ENCODE measurements around the gene CCRL2. TPM values are rescaled to one million over a fixed set of nuclear protein-coding genes. Genes with fewer than 3 reads are reported as not detected.
"Not testable (repeated sequence)": the region's sequence is repeated elsewhere in the genome, so short reads cannot be mapped to it uniquely, and the experiment has no call there.

The CCRL2 gene
- total and polyA plus RNA-seq, 2 donors from 2014 or later = 2.1 to 2.8 TPM

DNA sequence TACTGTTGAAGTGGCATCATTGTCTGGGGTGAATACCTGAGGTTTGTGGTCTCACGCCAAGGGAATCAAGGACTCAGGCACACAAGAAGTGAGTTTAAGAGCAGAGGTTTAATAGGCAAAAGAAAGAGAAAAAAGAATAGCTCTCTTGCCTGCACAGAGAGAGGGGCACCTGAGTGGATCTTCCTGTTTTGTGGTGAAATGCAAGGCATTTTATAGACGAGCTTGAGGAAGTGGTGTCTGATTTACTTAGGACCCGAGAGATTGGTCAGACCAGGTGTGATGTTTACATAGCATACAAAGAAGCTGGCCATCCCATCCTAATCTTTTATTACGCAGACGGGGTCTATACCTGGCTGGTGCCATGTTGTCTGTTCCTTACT, 23.1 kb upstream of the CCRL2 start:
- DNase-seq (no peak), FAIRE-seq (no peak)
- H3K9ac ChIP-seq (ENCODE audit: low read length in 3 of 3) = no peak overlapping the region
- no peak overlapping the region for H3K27ac ChIP-seq (ENCODE audit: low read depth in 2 of 2, low read length in 2 of 2)
- no peaks in the 10 kb centered on the region for H3K27me3 ChIP-seq (ENCODE audit: control insufficient read depth, insufficient read depth, low read length)
- intact Hi-C loops (cut with DNase I) = no loop called here
- TF ChIP-seq, protein P1, sequence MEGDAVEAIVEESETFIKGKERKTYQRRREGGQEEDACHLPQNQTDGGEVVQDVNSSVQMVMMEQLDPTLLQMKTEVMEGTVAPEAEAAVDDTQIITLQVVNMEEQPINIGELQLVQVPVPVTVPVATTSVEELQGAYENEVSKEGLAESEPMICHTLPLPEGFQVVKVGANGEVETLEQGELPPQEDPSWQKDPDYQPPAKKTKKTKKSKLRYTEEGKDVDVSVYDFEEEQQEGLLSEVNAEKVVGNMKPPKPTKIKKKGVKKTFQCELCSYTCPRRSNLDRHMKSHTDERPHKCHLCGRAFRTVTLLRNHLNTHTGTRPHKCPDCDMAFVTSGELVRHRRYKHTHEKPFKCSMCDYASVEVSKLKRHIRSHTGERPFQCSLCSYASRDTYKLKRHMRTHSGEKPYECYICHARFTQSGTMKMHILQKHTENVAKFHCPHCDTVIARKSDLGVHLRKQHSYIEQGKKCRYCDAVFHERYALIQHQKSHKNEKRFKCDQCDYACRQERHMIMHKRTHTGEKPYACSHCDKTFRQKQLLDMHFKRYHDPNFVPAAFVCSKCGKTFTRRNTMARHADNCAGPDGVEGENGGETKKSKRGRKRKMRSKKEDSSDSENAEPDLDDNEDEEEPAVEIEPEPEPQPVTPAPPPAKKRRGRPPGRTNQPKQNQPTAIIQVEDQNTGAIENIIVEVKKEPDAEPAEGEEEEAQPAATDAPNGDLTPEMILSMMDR (IDR thresholded peaks at IDR 0.05; ENCODE audit: borderline replicate concordance, extremely low read depth, insufficient read depth) = no peak
- H3K4me1 ChIP-seq (ENCODE audit: control insufficient read depth in 2 of 3, insufficient read depth in 2 of 3, low read depth in 1 of 3, low read length in 3 of 3) = peaks cover 0 to 2% (median 0%) of the 10 kb centered on the region in 3 donors
- H3K36me3 ChIP-seq (ENCODE audit: control insufficient read depth in 2 of 3, insufficient read depth in 3 of 3, low read length in 3 of 3) = no peaks in the 10 kb centered on the region
- H3K4me3 ChIP-seq (ENCODE audit: low read length in 3 of 3) = no peak overlapping the region
- H3K9me3 ChIP-seq (ENCODE audit: control insufficient read depth in 2 of 3, insufficient read depth in 1 of 3, low read length in 3 of 3) = no peaks in the 10 kb centered on the region

DNA sequence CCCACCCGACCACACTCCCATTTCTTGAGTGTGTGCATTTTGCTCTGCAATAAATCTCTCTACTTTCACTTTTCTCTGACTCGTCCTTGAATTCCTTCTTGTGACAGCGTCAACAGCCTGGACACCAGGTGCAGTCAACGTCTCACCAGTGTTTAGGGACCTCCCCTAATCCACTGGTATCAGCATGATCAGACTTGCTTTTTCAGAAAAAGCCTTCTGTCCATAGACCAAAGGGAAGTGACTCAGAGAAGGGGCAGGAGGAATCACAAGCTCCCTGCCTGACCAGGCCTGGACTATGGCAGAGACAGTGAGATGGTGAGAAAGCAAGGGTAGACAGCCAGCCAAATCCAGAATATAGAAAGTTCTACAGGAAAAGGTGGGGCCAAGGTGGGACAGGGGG, 20.9 kb upstream of the CCRL2 start:
- Histone ChIP-seq H3K4me1 (ENCODE audit: control insufficient read depth in 2 of 3, insufficient read depth in 2 of 3, low read depth in 1 of 3, low read length in 3 of 3) (no peaks in the 10 kb centered on the region), H3K27ac (ENCODE audit: low read depth in 2 of 2, low read length in 2 of 2) (no peak overlapping the region), H3K36me3 (ENCODE audit: control insufficient read depth in 2 of 3, insufficient read depth in 3 of 3, low read length in 3 of 3) (no peaks in the 10 kb centered on the region), H3K27me3 (ENCODE audit: control insufficient read depth, insufficient read depth, low read length) (no peaks in the 10 kb centered on the region), H3K9ac (ENCODE audit: low read length in 3 of 3) (no peak overlapping the region), H3K9me3 (ENCODE audit: control insufficient read depth in 2 of 3, insufficient read depth in 1 of 3, low read length in 3 of 3) (no peaks in the 10 kb centered on the region), H3K4me3 (ENCODE audit: low read length in 3 of 3) (no peak overlapping the region)
- FAIRE-seq (no peak), DNase-seq (no peak)
- intact Hi-C loops (cut with DNase I) = no loop called here
- TF ChIP-seq, protein P1 (IDR thresholded peaks at IDR 0.05; ENCODE audit: borderline replicate concordance, extremely low read depth, insufficient read depth) = no peak

DNA sequence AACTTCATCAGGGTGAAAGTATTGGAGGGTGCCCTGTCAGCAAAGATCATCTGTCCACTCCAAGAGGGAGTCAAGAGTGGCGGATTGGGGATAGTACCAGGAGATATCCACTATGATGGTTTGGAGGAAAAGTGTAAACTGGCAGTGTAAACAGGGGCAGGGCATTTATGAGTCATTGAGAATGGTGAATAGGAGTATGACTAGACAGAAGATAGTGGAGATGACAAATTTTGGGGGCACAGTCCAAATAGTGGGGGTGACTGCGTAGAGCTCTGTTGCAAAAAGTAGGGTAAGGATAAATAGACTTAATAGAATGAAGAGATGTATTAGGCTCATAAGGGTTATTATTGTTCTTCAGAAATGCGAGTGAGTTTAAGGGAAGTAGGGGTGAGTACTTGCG, 18.2 kb upstream of the CCRL2 start:
- H3K4me3 ChIP-seq (ENCODE audit: low read length in 3 of 3); DNase-seq; intact Hi-C loops (cut with DNase I); H3K9me3 ChIP-seq (ENCODE audit: control insufficient read depth in 2 of 3, insufficient read depth in 1 of 3, low read length in 3 of 3); H3K4me1 ChIP-seq (ENCODE audit: control insufficient read depth in 2 of 3, insufficient read depth in 2 of 3, low read depth in 1 of 3, low read length in 3 of 3); H3K27me3 ChIP-seq (ENCODE audit: control insufficient read depth, insufficient read depth, low read length); H3K27ac ChIP-seq (ENCODE audit: low read depth in 2 of 2, low read length in 2 of 2); FAIRE-seq; H3K9ac ChIP-seq (ENCODE audit: low read length in 3 of 3); H3K36me3 ChIP-seq (ENCODE audit: control insufficient read depth in 2 of 3, insufficient read depth in 3 of 3, low read length in 3 of 3): not testable (repeated sequence)

DNA sequence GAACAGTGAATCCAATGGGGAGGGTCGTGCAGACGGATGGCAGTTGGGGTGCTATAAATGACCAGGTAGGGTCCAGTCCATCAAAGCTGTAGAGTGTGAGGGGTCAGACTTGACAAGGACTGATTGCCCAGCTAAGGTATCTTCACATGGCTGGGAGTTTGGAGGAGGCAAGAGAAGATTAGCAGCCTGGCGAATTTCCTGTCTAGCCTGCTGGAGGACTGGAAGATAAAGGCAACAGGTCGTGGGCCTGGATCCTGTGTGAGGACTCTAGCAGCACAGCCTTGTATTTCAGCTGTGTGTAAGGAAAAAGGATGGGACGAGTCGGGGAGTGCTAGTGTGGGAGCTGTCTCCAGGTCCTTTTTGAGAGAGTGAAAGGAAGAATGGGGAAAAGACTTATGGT, 17.8 kb upstream of the CCRL2 start:
- H3K9ac ChIP-seq (ENCODE audit: low read length in 3 of 3) = no peak overlapping the region
- no peaks in the 10 kb centered on the region for H3K36me3 ChIP-seq (ENCODE audit: control insufficient read depth in 2 of 3, insufficient read depth in 3 of 3, low read length in 3 of 3)
- H3K9me3 ChIP-seq (ENCODE audit: control insufficient read depth in 2 of 3, insufficient read depth in 1 of 3, low read length in 3 of 3) = no peaks in the 10 kb centered on the region
- H3K27ac ChIP-seq (ENCODE audit: low read depth in 2 of 2, low read length in 2 of 2) = no peak overlapping the region
- H3K27me3 ChIP-seq (ENCODE audit: control insufficient read depth, insufficient read depth, low read length) = no peaks in the 10 kb centered on the region
- H3K4me3 ChIP-seq (ENCODE audit: low read length in 3 of 3) = no peak overlapping the region
- H3K4me1 ChIP-seq (ENCODE audit: control insufficient read depth in 2 of 3, insufficient read depth in 2 of 3, low read depth in 1 of 3, low read length in 3 of 3) = no peaks in the 10 kb centered on the region
- FAIRE-seq = no peak
- TF ChIP-seq, protein P1 (IDR thresholded peaks at IDR 0.05; ENCODE audit: borderline replicate concordance, extremely low read depth, insufficient read depth) = no peak
- intact Hi-C loops (cut with DNase I) = no loop called here
- no peak for DNase-seq

DNA sequence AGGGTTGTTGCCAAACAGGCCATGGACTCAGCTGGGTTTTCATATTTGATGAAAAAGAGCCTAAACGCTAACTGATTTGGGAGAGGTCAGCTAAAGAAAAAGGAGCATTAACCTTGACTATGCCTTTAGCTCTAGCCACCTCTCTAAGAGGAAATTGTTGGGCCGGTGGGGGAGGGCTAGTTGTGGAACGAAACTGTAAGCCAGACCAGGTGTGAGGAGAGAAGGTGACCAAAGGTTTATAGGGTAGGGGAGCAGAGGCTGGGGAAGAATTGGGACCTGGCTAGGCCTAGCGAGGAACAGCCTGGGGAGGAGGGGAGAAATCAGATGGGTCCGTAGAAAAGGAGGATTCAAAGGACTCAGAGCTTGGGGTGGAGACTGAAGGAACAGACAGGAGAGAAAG, 15.5 kb upstream of the CCRL2 start:
- H3K36me3 ChIP-seq (ENCODE audit: control insufficient read depth in 2 of 3, insufficient read depth in 3 of 3, low read length in 3 of 3); intact Hi-C loops (cut with DNase I); H3K4me1 ChIP-seq (ENCODE audit: control insufficient read depth in 2 of 3, insufficient read depth in 2 of 3, low read depth in 1 of 3, low read length in 3 of 3); H3K27me3 ChIP-seq (ENCODE audit: control insufficient read depth, insufficient read depth, low read length); H3K9ac ChIP-seq (ENCODE audit: low read length in 3 of 3); FAIRE-seq; H3K4me3 ChIP-seq (ENCODE audit: low read length in 3 of 3); DNase-seq; H3K9me3 ChIP-seq (ENCODE audit: control insufficient read depth in 2 of 3, insufficient read depth in 1 of 3, low read length in 3 of 3); H3K27ac ChIP-seq (ENCODE audit: low read depth in 2 of 2, low read length in 2 of 2): not testable (repeated sequence)

All from kidney (tissue), 14 donors.